Fibroblast of lung (primary cell): Measurements from ENCODE around the gene BTBD9. TPM values are rescaled to one million over a fixed set of nuclear protein-coding genes. Genes with fewer than 3 reads are reported as not detected.

Experiments used
- DNase-seq, 2 donors: peaks; one replicate each; pipeline versions ENCODE4 v3.0.0 to v3.0.0-alpha.2; 2010; ENCODE audit warnings: low read depth in 2 of 2
- H2AFZ ChIP-seq: 2 replicates; pipeline ENCODE4 v1.5.1; 2012; ENCODE audit warnings: low read length, control low read depth, inconsistent platforms
- H3K27ac ChIP-seq: 2 replicates; pipeline ENCODE4 v1.5.1; 2011; ENCODE audit warnings: low read length, control low read depth; ENCODE audit not compliant: insufficient read depth
- H3K27me3 ChIP-seq: 2 replicates; pipeline ENCODE4 v1.5.1; 2011; ENCODE audit warnings: mild to moderate bottlenecking, low read length; ENCODE audit not compliant: control insufficient read depth, insufficient read depth
- H3K36me3 ChIP-seq: 2 replicates; pipeline ENCODE4 v1.5.1; 2011; ENCODE audit warnings: low read length; ENCODE audit not compliant: control insufficient read depth, insufficient read depth
- H3K4me1 ChIP-seq: 2 replicates; pipeline ENCODE4 v1.5.1; 2011; ENCODE audit warnings: low read length; ENCODE audit not compliant: control insufficient read depth, insufficient read depth; ENCODE audit errors: extremely low read depth
- H3K4me2 ChIP-seq: 2 replicates; pipeline ENCODE4 v1.5.1; 2011; ENCODE audit warnings: low read length, control low read depth; ENCODE audit not compliant: insufficient read depth; ENCODE audit errors: extremely low read depth
- H3K4me3 ChIP-seq, 4 experiments: fragments of 200-600 bp in 1 of 4; sonication (generic) in 1 of 4; replicated peaks in 1 of 4; 2 replicates each; pipeline ENCODE4 v1.5.1; 2011 to 2016; ENCODE audit warnings: low read length in 4 of 4, low read depth in 3 of 4, mild to moderate bottlenecking in 3 of 4, control low read depth in 2 of 4, inconsistent platforms in 1 of 4, mixed read lengths in 1 of 4; ENCODE audit not compliant: insufficient read depth in 1 of 4; ENCODE audit errors: control extremely low read depth in 1 of 4
- H3K79me2 ChIP-seq: 2 replicates; pipeline ENCODE4 v1.5.1; 2012; ENCODE audit warnings: mild to moderate bottlenecking, low read length, inconsistent platforms; ENCODE audit not compliant: control insufficient read depth, insufficient read depth
- H3K9ac ChIP-seq: 2 replicates; pipeline ENCODE4 v1.5.1; 2011; ENCODE audit warnings: mild to moderate bottlenecking, low read length, control low read depth; ENCODE audit not compliant: insufficient read depth
- H3K9me3 ChIP-seq: 2 replicates; pipeline ENCODE4 v1.5.1; 2012; ENCODE audit warnings: low read depth, low read length; ENCODE audit not compliant: control insufficient read depth, insufficient read depth
- H4K20me1 ChIP-seq: 2 replicates; pipeline ENCODE4 v1.5.1; 2011; ENCODE audit warnings: low read length; ENCODE audit not compliant: control insufficient read depth, insufficient read depth; ENCODE audit errors: extremely low read depth
- EZH2 ChIP-seq: IDR thresholded peaks from 2 replicates; pipeline ENCODE4 v1.5.1; 2012; ENCODE audit warnings: low read length, control low read depth, mild to moderate bottlenecking; ENCODE audit errors: missing control alignments
- polyA plus RNA-seq, 2 donors: library from polyadenylated mRNA; depleted of rRNA in 1 of 2; stranded (reverse) in 1 of 2; unstranded in 1 of 2; fragments of >200 nt; gene quantifications; 2 replicates each; pipeline ENCODE4 v1.2.1, GENCODE V29; 2011 to 2012; ENCODE audit warnings: missing spikeins in 1 of 2
- total RNA-seq: library from RNA; depleted of rRNA; stranded (reverse); fragments of >200 nt; gene quantifications from 2 replicates; pipeline ENCODE4 v1.2.1, GENCODE V29; 2014
- TF ChIP-seq, protein P1 (sequence below), 2 donors: IDR thresholded peaks in 1 of 2; conservative IDR thresholded peaks in 1 of 2; 1 replicate in 1 of 2; 2 replicates in 1 of 2; pipeline ENCODE4 v1.5.1; 2011 to 2012; ENCODE audit warnings: low read length in 2 of 2, control low read depth in 1 of 2, inconsistent platforms in 1 of 2, low read depth in 1 of 2, mild to moderate bottlenecking in 1 of 2

BTBD9 gene
- total and polyA plus RNA-seq, 2 donors (not counting 1 experiment from before 2014, with no cell fraction given), result 7.7 to 13.4 TPM

DNA sequence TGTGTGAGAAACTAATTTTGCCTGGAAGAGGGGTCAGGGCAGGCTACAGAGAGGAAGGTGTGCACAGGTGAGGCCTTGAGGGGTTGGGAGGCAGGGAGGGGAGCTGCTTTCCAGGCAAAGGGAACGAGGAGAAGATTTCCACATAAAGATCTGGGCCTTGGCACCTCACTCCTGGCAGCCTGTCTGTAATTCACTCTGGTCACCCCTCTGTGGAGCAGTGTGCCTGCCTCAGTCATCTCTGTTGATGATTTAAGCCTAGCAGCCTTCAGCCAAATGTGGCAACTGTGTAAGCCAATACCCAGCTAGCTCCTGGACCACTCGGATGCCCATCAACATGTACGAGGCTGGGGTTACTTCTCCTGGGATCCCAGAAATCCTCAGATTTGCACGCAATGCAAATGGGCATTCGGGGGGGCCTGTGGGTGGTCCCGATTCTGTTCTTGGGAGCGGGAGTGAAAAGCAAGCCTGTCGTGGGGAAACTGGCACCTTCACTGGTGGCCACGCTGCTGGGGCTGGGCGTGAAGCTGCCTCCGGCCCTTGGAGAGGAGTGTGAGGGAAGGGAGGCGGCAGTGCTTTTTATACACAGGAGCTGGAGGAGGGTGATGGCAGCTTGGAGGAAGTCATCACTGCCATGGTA is 459.8 kb downstream of the BTBD9 start:
- Histone ChIP-seq H3K4me2 (no peak overlapping the region), H3K4me3 (no peak overlapping the region), H4K20me1 (no peaks in the 10 kb centered on the region), H3K9me3 (no peaks in the 10 kb centered on the region), H3K27ac (no peak overlapping the region), H3K27me3 (no peaks in the 10 kb centered on the region), H3K9ac (no peak overlapping the region), H3K36me3 (no peaks in the 10 kb centered on the region), H3K79me2 (no peaks in the 10 kb centered on the region), H2AFZ (no peak overlapping the region), H3K4me1 (no peaks in the 10 kb centered on the region)
- DNase-seq, result no peak
- TF ChIP-seq EZH2, result no peak
- TF ChIP-seq, protein P1, sequence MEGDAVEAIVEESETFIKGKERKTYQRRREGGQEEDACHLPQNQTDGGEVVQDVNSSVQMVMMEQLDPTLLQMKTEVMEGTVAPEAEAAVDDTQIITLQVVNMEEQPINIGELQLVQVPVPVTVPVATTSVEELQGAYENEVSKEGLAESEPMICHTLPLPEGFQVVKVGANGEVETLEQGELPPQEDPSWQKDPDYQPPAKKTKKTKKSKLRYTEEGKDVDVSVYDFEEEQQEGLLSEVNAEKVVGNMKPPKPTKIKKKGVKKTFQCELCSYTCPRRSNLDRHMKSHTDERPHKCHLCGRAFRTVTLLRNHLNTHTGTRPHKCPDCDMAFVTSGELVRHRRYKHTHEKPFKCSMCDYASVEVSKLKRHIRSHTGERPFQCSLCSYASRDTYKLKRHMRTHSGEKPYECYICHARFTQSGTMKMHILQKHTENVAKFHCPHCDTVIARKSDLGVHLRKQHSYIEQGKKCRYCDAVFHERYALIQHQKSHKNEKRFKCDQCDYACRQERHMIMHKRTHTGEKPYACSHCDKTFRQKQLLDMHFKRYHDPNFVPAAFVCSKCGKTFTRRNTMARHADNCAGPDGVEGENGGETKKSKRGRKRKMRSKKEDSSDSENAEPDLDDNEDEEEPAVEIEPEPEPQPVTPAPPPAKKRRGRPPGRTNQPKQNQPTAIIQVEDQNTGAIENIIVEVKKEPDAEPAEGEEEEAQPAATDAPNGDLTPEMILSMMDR (conservative IDR thresholded peaks at IDR 0.05 in 1 of 2, IDR thresholded peaks at IDR 0.05 in 1 of 2; ENCODE audit: low read depth in 1 of 2, low read length in 2 of 2), result no peak

DNA sequence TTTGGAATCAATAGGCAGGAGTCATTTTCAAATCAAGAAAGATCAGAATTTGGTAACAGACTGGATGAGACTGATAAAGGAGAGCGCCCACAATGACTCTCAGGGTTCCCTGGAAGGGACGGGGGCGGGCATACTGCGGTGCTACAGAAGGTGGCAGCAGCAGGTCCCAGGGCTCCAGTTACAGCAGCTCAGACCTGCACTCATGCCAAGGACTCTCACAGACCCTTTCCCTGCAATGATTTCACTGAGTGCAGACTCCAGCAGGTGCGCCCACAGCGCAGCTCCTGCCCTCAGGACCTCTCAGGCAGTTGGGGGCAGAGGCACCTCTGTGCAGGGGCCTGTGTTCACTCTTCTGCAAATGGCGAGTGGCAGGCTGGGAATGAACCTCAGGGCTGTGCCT is 460.4 kb downstream of the BTBD9 start:
- Histone ChIP-seq H3K4me1 (no peaks in the 10 kb centered on the region), H3K9me3 (no peaks in the 10 kb centered on the region), H3K4me3 (no peak overlapping the region), H4K20me1 (no peaks in the 10 kb centered on the region), H3K9ac (no peak overlapping the region), H3K79me2 (no peaks in the 10 kb centered on the region), H3K36me3 (no peaks in the 10 kb centered on the region), H3K27ac (no peak overlapping the region), H3K4me2 (no peak overlapping the region), H3K27me3 (no peaks in the 10 kb centered on the region), H2AFZ (no peak overlapping the region)
- TF ChIP-seq, protein P1 (conservative IDR thresholded peaks at IDR 0.05 in 1 of 2, IDR thresholded peaks at IDR 0.05 in 1 of 2; ENCODE audit: low read depth in 1 of 2, low read length in 2 of 2), result no peak
- TF ChIP-seq EZH2, result no peak
- DNase-seq, result no peak

DNA sequence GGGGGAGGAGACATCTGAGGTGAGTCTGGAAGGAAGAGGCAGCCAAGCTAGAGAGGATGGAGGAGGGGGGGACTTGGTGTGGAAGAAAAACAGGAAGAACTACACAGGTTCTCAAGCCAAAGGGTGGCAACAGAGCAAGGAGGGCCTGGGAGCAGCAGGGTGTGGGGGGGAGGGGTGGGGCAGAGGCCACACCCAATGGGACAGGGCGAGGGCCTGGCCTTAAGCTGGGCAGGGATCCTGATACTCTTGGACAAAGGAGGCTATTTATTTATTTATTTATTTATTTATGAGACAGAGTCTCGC is 461.2 kb downstream of the BTBD9 start:
- Histone ChIP-seq H3K79me2 (no peaks in the 10 kb centered on the region), H2AFZ (no peak overlapping the region), H3K4me2 (no peak overlapping the region), H3K4me3 (no peak overlapping the region), H3K27me3 (no peaks in the 10 kb centered on the region), H3K27ac (no peak overlapping the region), H3K36me3 (no peaks in the 10 kb centered on the region), H3K4me1 (no peaks in the 10 kb centered on the region), H3K9ac (no peak overlapping the region), H3K9me3 (no peaks in the 10 kb centered on the region), H4K20me1 (no peaks in the 10 kb centered on the region)
- no peak for DNase-seq
- TF ChIP-seq EZH2, result no peak
- TF ChIP-seq, protein P1 (conservative IDR thresholded peaks at IDR 0.05 in 1 of 2, IDR thresholded peaks at IDR 0.05 in 1 of 2; ENCODE audit: low read depth in 1 of 2, low read length in 2 of 2), result no peak
